Astrocyte (in vitro differentiated cells and primary cell): ENCODE measurements around the gene PRRX1. TPM values are rescaled to one million over a fixed set of nuclear protein-coding genes. Genes with fewer than 3 reads are reported as not detected.

ENCODE experiments used
- DNase-seq: peaks from one replicate; pipeline ENCODE4 v3.0.0-alpha.2; 2010; ENCODE audit warnings: low read depth
- FAIRE-seq: peaks from 2 replicates; lab custom pipeline; 2011; peaks lifted over from hg19 to GRCh38; lab: Jason Lieb, UNC
- H2AFZ ChIP-seq: 2 replicates; pipeline ENCODE4 v1.6.0; 2012; ENCODE audit warnings: low read depth, low read length, inconsistent platforms
- H3K27ac ChIP-seq: 2 replicates; pipeline ENCODE4 v1.5.1; 2011; ENCODE audit warnings: low read depth, low read length, inconsistent platforms
- H3K27me3 ChIP-seq: 2 replicates; pipeline ENCODE4 v1.6.0; 2011; ENCODE audit warnings: low read length, inconsistent platforms; ENCODE audit not compliant: insufficient read depth
- H3K36me3 ChIP-seq: 2 replicates; pipeline ENCODE4 v1.5.1; 2011; ENCODE audit warnings: low read length, inconsistent platforms; ENCODE audit not compliant: insufficient read depth
- H3K4me1 ChIP-seq: 2 replicates; pipeline ENCODE4 v1.5.1; 2011; ENCODE audit warnings: low read length, inconsistent platforms; ENCODE audit not compliant: insufficient read depth
- H3K4me2 ChIP-seq: 2 replicates; pipeline ENCODE4 v1.6.0; 2012; ENCODE audit warnings: low read length, inconsistent platforms
- H3K4me3 ChIP-seq: 2 replicates; pipeline ENCODE4 v1.5.1; 2011; ENCODE audit warnings: low read depth, mild to moderate bottlenecking, low read length, inconsistent platforms; ENCODE audit not compliant: insufficient read depth
- H3K79me2 ChIP-seq: 2 replicates; pipeline ENCODE4 v1.6.0; 2012; ENCODE audit warnings: mild to moderate bottlenecking, low read length, inconsistent platforms; ENCODE audit not compliant: insufficient read depth
- H3K9ac ChIP-seq: 2 replicates; pipeline ENCODE4 v1.6.0; 2012; ENCODE audit warnings: mild to moderate bottlenecking, low read length, inconsistent platforms
- H3K9me3 ChIP-seq: 2 replicates; pipeline ENCODE4 v1.5.1; 2012; ENCODE audit warnings: low read depth, mild to moderate bottlenecking, low read length, inconsistent platforms; ENCODE audit not compliant: insufficient read depth
- H4K20me1 ChIP-seq: 2 replicates; pipeline ENCODE4 v1.6.0; 2012; ENCODE audit warnings: low read length, inconsistent platforms; ENCODE audit not compliant: insufficient read depth
- H3K27ac Mint-ChIP-seq: one replicate; pipeline ENCODE4 v1.8.0; 2021; ENCODE audit warnings: mild to moderate bottlenecking, mixed read lengths; ENCODE audit not compliant: unreplicated experiment
- H3K27me3 Mint-ChIP-seq: one replicate; pipeline ENCODE4 v1.8.0; 2021; ENCODE audit warnings: low read depth, mixed read lengths; ENCODE audit not compliant: unreplicated experiment
- H3K36me3 Mint-ChIP-seq: one replicate; pipeline ENCODE4 v1.8.0; 2021; ENCODE audit warnings: low read depth, mixed read lengths; ENCODE audit not compliant: unreplicated experiment
- H3K4me1 Mint-ChIP-seq: one replicate; pipeline ENCODE4 v1.8.0; 2021; ENCODE audit warnings: low read depth, mixed read lengths; ENCODE audit not compliant: unreplicated experiment
- H3K4me3 Mint-ChIP-seq: one replicate; pipeline ENCODE4 v1.8.0; 2021; ENCODE audit warnings: mild to moderate bottlenecking, moderate library complexity, mixed read lengths; ENCODE audit not compliant: unreplicated experiment
- H3K9me3 Mint-ChIP-seq: one replicate; pipeline ENCODE4 v1.8.0; 2021; ENCODE audit warnings: mild to moderate bottlenecking, mixed read lengths; ENCODE audit not compliant: unreplicated experiment
- CTCF ChIP-seq: IDR thresholded peaks from 2 replicates; pipeline ENCODE4 v1.5.1; 2011; ENCODE audit warnings: low read depth, mild to moderate bottlenecking, inconsistent platforms, low read length, moderate library complexity; ENCODE audit not compliant: insufficient read depth
- EZH2 ChIP-seq: IDR thresholded peaks from 2 replicates; pipeline ENCODE4 v1.6.1; 2012; ENCODE audit warnings: mild to moderate bottlenecking, low read length, inconsistent platforms; ENCODE audit not compliant: insufficient read depth
- total RNA-seq: library from RNA; stranded (reverse); gene quantifications from 2 replicates; pipeline ENCODE4 v1.2.1, GENCODE V29; 2021

Gene PRRX1
- total RNA-seq, 1 donor from 2014 or later: 1.3 TPM

- Histone ChIP-seq H3K9me3 (no peaks in the 10 kb centered on the region), H3K79me2 (peaks cover 99% of the 10 kb centered on the region), H3K27ac (peak overlapping the region; percentile 0), H2AFZ (no peak overlapping the region), H4K20me1 (peaks cover 5% of the 10 kb centered on the region), H3K4me1 (peaks cover 8% of the 10 kb centered on the region), H3K4me2 (peak overlapping the region; percentile 19), H3K9ac (no peak overlapping the region), H3K4me3 (no peak overlapping the region), H3K36me3 (no peaks in the 10 kb centered on the region), H3K27me3 (no peaks in the 10 kb centered on the region)
- TF ChIP-seq CTCF (no peak), EZH2 (no peak)
- peaks cover 6% of the 10 kb centered on the region for H3K4me1 Mint-ChIP-seq
- H3K4me3 Mint-ChIP-seq: no peak overlapping the region
- no peaks in the 10 kb centered on the region for H3K36me3 Mint-ChIP-seq
- DNase-seq (no peak), FAIRE-seq (peak; percentile 66)
- H3K27ac Mint-ChIP-seq: no peak overlapping the region
- H3K27me3 Mint-ChIP-seq: no peaks in the 10 kb centered on the region
- H3K9me3 Mint-ChIP-seq: no peaks in the 10 kb centered on the region
These were observed 22.4 kb downstream of the PRRX1 start for GRCh38 chr1:170686291-170686690.

- FAIRE-seq: no peak
- no peaks in the 10 kb centered on the region for H3K27me3 ChIP-seq
- no peaks in the 10 kb centered on the region for H3K36me3 Mint-ChIP-seq
- peaks cover 5% of the 10 kb centered on the region for H4K20me1 ChIP-seq
- H3K27ac ChIP-seq: no peak overlapping the region
- DNase-seq: no peak
- H3K9me3 Mint-ChIP-seq: no peaks in the 10 kb centered on the region
- H3K79me2 ChIP-seq: peaks cover 99% of the 10 kb centered on the region
- H3K27me3 Mint-ChIP-seq: no peaks in the 10 kb centered on the region
- H3K4me1 Mint-ChIP-seq: peaks cover 6% of the 10 kb centered on the region
- H3K36me3 ChIP-seq: no peaks in the 10 kb centered on the region
- H3K9ac ChIP-seq: no peak overlapping the region
- peak overlapping the region; percentile 8 for H3K4me2 ChIP-seq
- no peak for TF ChIP-seq CTCF
- TF ChIP-seq EZH2: no peak
- no peaks in the 10 kb centered on the region for H3K9me3 ChIP-seq
- peaks cover 10% of the 10 kb centered on the region for H3K4me1 ChIP-seq
- no peak overlapping the region for H3K27ac Mint-ChIP-seq
- no peak overlapping the region for H3K4me3 Mint-ChIP-seq
- H2AFZ ChIP-seq: no peak overlapping the region
- no peak overlapping the region for H3K4me3 ChIP-seq
These were observed 23.7 kb downstream of the PRRX1 start for GRCh38 chr1:170687621-170688020.

DNA sequence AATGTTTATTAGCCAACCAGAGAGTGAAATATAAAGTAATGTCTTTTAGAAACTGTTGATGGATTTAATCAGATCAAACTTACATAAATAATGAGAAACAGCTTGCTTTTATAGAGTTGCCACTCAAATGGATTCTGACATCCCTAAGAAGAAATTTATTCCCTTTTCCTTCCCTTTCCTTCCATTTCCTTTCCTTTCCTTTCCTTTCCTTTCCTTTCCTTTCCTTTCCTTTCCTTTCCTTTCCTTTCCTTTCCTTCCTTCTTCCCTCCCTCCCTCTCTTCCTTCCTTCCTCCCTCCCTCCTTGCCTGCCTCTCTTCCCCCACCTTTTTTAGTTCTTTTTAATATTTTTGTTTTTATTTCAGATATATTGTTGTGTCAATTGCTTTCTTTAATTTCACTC, 27.3 kb downstream of the PRRX1 start:
- Histone ChIP-seq H3K4me1 (peaks cover 23% of the 10 kb centered on the region), H3K9me3 (no peaks in the 10 kb centered on the region), H3K4me3 (no peak overlapping the region), H3K36me3 (no peaks in the 10 kb centered on the region), H2AFZ (no peak overlapping the region), H4K20me1 (no peaks in the 10 kb centered on the region), H3K27me3 (no peaks in the 10 kb centered on the region), H3K4me2 (no peak overlapping the region), H3K79me2 (peaks cover 98% of the 10 kb centered on the region), H3K27ac (no peak overlapping the region), H3K9ac (no peak overlapping the region)
- DNase-seq (no peak), FAIRE-seq (no peak)
- no peaks in the 10 kb centered on the region for H3K27me3 Mint-ChIP-seq
- no peaks in the 10 kb centered on the region for H3K9me3 Mint-ChIP-seq
- no peak overlapping the region for H3K27ac Mint-ChIP-seq
- H3K4me1 Mint-ChIP-seq: peaks cover 5% of the 10 kb centered on the region
- H3K4me3 Mint-ChIP-seq: no peak overlapping the region
- no peak for TF ChIP-seq EZH2
- TF ChIP-seq CTCF: no peak
- H3K36me3 Mint-ChIP-seq: no peaks in the 10 kb centered on the region
